ENCODE data around the gene HDAC4. TPM values are rescaled to one million over a fixed set of nuclear protein-coding genes. Genes with fewer than 3 reads are reported as not detected.

The HDAC4 gene
- total and polyA plus RNA-seq, 7 donors = 7.9 to 329 (median 129) TPM

- H3K36me3 ChIP-seq (ENCODE audit: insufficient read depth in 1 of 2, low read depth in 1 of 2) = no peaks in the 10 kb centered on the region
- intact Hi-C loops (cut with DNase I) = loop anchor here in 1 of 2 donors (5.0 kb wide), 1 partner anchor 37 kb away; no protein-coding TSS in a partner anchor
- no peaks in the 10 kb centered on the region for H3K27me3 ChIP-seq (ENCODE audit: insufficient read depth in 3 of 3, low read length in 2 of 3)
- 84 to 95% (median 86%) methylated on average over 4 of the region's 4 CpGs for WGBS, 3 donors
- no peak for TF ChIP-seq CTCF (IDR thresholded peaks at IDR 0.05)
- DNase-seq (peak in 1 of 2 donors; percentile 56), ATAC-seq (peak in 1 of 4 donors; percentile 23)
- peaks cover 7% of the 10 kb centered on the region for H3K4me1 ChIP-seq
- no peaks in the 10 kb centered on the region for H3K9me3 ChIP-seq
- no peak overlapping the region for H3K4me3 ChIP-seq
- H3K27ac ChIP-seq = no peak overlapping the region
Measured at GRCh38 chr2:239344857-239345216, 56.0 kb downstream of the HDAC4 start.

- H3K27ac ChIP-seq = no peak overlapping the region
- H3K4me1 ChIP-seq = peaks cover 7% of the 10 kb centered on the region
- WGBS, 3 donors = 94 to 95% (median 94%) methylated on average over 23 of the region's 23 CpGs
- ATAC-seq = no peak
- H3K9me3 ChIP-seq = no peaks in the 10 kb centered on the region
- H3K36me3 ChIP-seq (ENCODE audit: insufficient read depth in 1 of 2, low read depth in 1 of 2) = no peaks in the 10 kb centered on the region
- H3K27me3 ChIP-seq (ENCODE audit: insufficient read depth in 3 of 3, low read length in 2 of 3) = no peaks in the 10 kb centered on the region
- intact Hi-C loops (cut with DNase I) = loop anchor here in 1 of 2 donors (5.0 kb wide), 1 partner anchor 38 kb away; no protein-coding TSS in a partner anchor
- no peak for DNase-seq
- no peak for TF ChIP-seq CTCF (IDR thresholded peaks at IDR 0.05)
- H3K4me3 ChIP-seq = no peak overlapping the region
Measured at GRCh38 chr2:239343946-239344856, 56.6 kb downstream of the HDAC4 start.

- ATAC-seq (no peak), DNase-seq (no peak)
- Histone ChIP-seq H3K9me3 (no peaks in the 10 kb centered on the region), H3K27me3 (ENCODE audit: insufficient read depth in 3 of 3, low read length in 2 of 3) (no peaks in the 10 kb centered on the region), H3K4me3 (no peak overlapping the region), H3K27ac (no peak overlapping the region), H3K4me1 (peaks cover 1% of the 10 kb centered on the region), H3K36me3 (ENCODE audit: insufficient read depth in 1 of 2, low read depth in 1 of 2) (no peaks in the 10 kb centered on the region)
- 97 to 98% (median 98%) methylated on average over 8 to 10 of the region's 10 CpGs for WGBS, 3 donors
- intact Hi-C loops (cut with DNase I) = loop anchor here in 1 of 2 donors (5.0 kb wide), 1 partner anchor 39 kb away; no protein-coding TSS in a partner anchor
- no peak for TF ChIP-seq CTCF (IDR thresholded peaks at IDR 0.05)
Measured at GRCh38 chr2:239343460-239343859, 57.4 kb downstream of the HDAC4 start.

- no peaks in the 10 kb centered on the region for H3K27me3 ChIP-seq (ENCODE audit: insufficient read depth in 3 of 3, low read length in 2 of 3)
- H3K36me3 ChIP-seq (ENCODE audit: insufficient read depth in 1 of 2, low read depth in 1 of 2) = no peaks in the 10 kb centered on the region
- H3K27ac ChIP-seq = no peak overlapping the region
- no peak for TF ChIP-seq CTCF (IDR thresholded peaks at IDR 0.05)
- no peaks in the 10 kb centered on the region for H3K9me3 ChIP-seq
- H3K4me3 ChIP-seq = no peak overlapping the region
- intact Hi-C loops (cut with DNase I) = loop anchor here in 1 of 2 donors (5.0 kb wide), 1 partner anchor 40 kb away; no protein-coding TSS in a partner anchor
- DNase-seq = no peak
- ATAC-seq = no peak
- WGBS, 3 donors = 96 to 98% (median 98%) methylated on average over 2 of the region's 2 CpGs
- H3K4me1 ChIP-seq = no peaks in the 10 kb centered on the region
Measured at GRCh38 chr2:239341840-239342239, 59.0 kb downstream of the HDAC4 start.

Measured in psoas muscle (tissue), 8 donors.